Type B pancreatic cell (in vitro differentiated cells): ENCODE measurements around the gene RNASE2. TPM values are rescaled to one million over a fixed set of nuclear protein-coding genes. Genes with fewer than 3 reads are reported as not detected.

Experiments
- DNase-seq: peaks from one replicate; pipeline ENCODE4 v3.0.0; 2021; ENCODE audit warnings: mixed read lengths; ENCODE audit not compliant: unreplicated experiment; ENCODE audit errors: extremely low spot score
- H3K27ac Mint-ChIP-seq: 2 replicates; pipeline ENCODE4 v1.8.0; 2021; ENCODE audit warnings: mild to moderate bottlenecking, mixed read lengths
- H3K27me3 Mint-ChIP-seq: 2 replicates; pipeline ENCODE4 v1.8.0; 2021; ENCODE audit warnings: mixed read lengths
- H3K36me3 Mint-ChIP-seq: 2 replicates; pipeline ENCODE4 v1.8.0; 2021; ENCODE audit warnings: mixed read lengths
- H3K4me1 Mint-ChIP-seq: one replicate; pipeline ENCODE4 v1.8.0; 2021; ENCODE audit warnings: mixed read lengths; ENCODE audit not compliant: unreplicated experiment
- H3K4me3 Mint-ChIP-seq: 2 replicates; pipeline ENCODE4 v1.8.0; 2021; ENCODE audit warnings: mild to moderate bottlenecking, mixed read lengths
- H3K9me3 Mint-ChIP-seq: 2 replicates; pipeline ENCODE4 v1.8.0; 2021; ENCODE audit warnings: mixed read lengths
- CTCF ChIP-seq: fragments of 200-600 bp; sonication (generic); conservative IDR thresholded peaks from 2 replicates; pipeline ENCODE4 v1.5.0; 2021; ENCODE audit warnings: antibody characterized with exemption, mild to moderate bottlenecking
- total RNA-seq: library from RNA; stranded (reverse); gene quantifications from 2 replicates; pipeline ENCODE4 v1.2.1, GENCODE V29; 2021; ENCODE audit warnings: low replicate concordance

Gene RNASE2
- total RNA-seq, 1 donor from 2014 or later: not detected

GRCh38 chr14:20970983-20971704 is 15.9 kb downstream of the RNASE2 start:
- H3K4me3 Mint-ChIP-seq: peak overlapping the region; percentile 94
- peaks cover 29% of the 10 kb centered on the region for H3K27me3 Mint-ChIP-seq
- H3K27ac Mint-ChIP-seq: peak overlapping the region; percentile 91
- H3K4me1 Mint-ChIP-seq: peaks cover 12% of the 10 kb centered on the region
- DNase-seq: peak; percentile 89
- H3K36me3 Mint-ChIP-seq: no peaks in the 10 kb centered on the region
- H3K9me3 Mint-ChIP-seq: no peaks in the 10 kb centered on the region
- peak; percentile 87 for TF ChIP-seq CTCF

GRCh38 chr14:20971705-20972021 is 16.4 kb downstream of the RNASE2 start:
- Mint-ChIP-seq H3K4me1 (peaks cover 12% of the 10 kb centered on the region), H3K9me3 (no peaks in the 10 kb centered on the region), H3K4me3 (peak overlapping the region; percentile 94), H3K27me3 (peaks cover 29% of the 10 kb centered on the region), H3K27ac (peak overlapping the region; percentile 91), H3K36me3 (no peaks in the 10 kb centered on the region)
- no peak for DNase-seq
- no peak for TF ChIP-seq CTCF

- Mint-ChIP-seq H3K36me3 (no peaks in the 10 kb centered on the region), H3K9me3 (no peaks in the 10 kb centered on the region), H3K4me3 (peak overlapping the region; percentile 6), H3K27me3 (peaks cover 12% of the 10 kb centered on the region), H3K27ac (peak overlapping the region; percentile 32), H3K4me1 (peaks cover 12% of the 10 kb centered on the region)
- DNase-seq: no peak
- no peak for TF ChIP-seq CTCF
Observed at GRCh38 chr14:20973501-20973900, 18.2 kb downstream of the RNASE2 start.

- Mint-ChIP-seq H3K27me3 (peaks cover 6% of the 10 kb centered on the region), H3K9me3 (no peaks in the 10 kb centered on the region), H3K4me3 (no peak overlapping the region), H3K4me1 (peaks cover 7% of the 10 kb centered on the region), H3K36me3 (no peaks in the 10 kb centered on the region), H3K27ac (no peak overlapping the region)
- DNase-seq: no peak
- no peak for TF ChIP-seq CTCF
Observed at GRCh38 chr14:20976291-20976690, 21.0 kb downstream of the RNASE2 start.

GRCh38 chr14:20978687-20979086 is 23.4 kb downstream of the RNASE2 start:
- H3K36me3 Mint-ChIP-seq: no peaks in the 10 kb centered on the region
- H3K4me1 Mint-ChIP-seq: no peaks in the 10 kb centered on the region
- no peak overlapping the region for H3K27ac Mint-ChIP-seq
- no peak for DNase-seq
- TF ChIP-seq CTCF: no peak
- no peaks in the 10 kb centered on the region for H3K9me3 Mint-ChIP-seq
- H3K4me3 Mint-ChIP-seq: no peak overlapping the region
- H3K27me3 Mint-ChIP-seq: peaks cover 3% of the 10 kb centered on the region
